DND-41 (cell line): ENCODE data around the gene RHBDL2.

Experiments used
- CTCF ChIP-seq: IDR thresholded peaks from 2 replicates; pipeline ENCODE4 v1.5.1; 2012; ENCODE audit warnings: borderline replicate concordance, low read length, moderate library complexity, mild to moderate bottlenecking; ENCODE audit not compliant: poor library complexity, severe bottlenecking; ENCODE audit errors: extremely low read depth
- EZH2 ChIP-seq: IDR thresholded peaks from 3 replicates; pipeline ENCODE4 v1.6.1; 2012; ENCODE audit warnings: borderline replicate concordance, low read depth, mild to moderate bottlenecking, moderate library complexity, low read length, inconsistent platforms; ENCODE audit not compliant: severe bottlenecking

DNA sequence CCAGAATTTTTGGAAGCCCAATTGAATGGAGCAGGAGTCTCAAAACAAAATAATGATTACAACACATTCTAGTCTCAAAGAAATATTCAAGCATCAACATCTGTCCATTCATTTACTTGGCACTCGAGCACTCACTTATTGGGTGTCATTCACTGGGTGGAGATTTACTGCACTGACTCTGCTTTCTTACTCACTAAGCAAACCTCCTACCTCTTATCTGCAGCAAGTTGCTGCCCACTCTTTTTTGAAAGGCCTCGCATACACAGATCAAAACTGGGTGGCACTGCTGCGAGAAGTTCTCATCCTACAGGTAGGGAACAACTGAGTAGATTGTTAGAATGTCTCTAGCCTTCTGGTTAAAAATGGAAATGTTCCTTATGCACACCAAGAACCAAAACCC, 18.0 kb downstream of the RHBDL2 start:
- TF ChIP-seq CTCF (no peak), EZH2 (no peak)
